ENCODE data around the gene RNF13.
"Not testable (repeated sequence)": the region's sequence is repeated elsewhere in the genome, so short reads cannot be mapped to it uniquely, and the experiment has no call there.

The RNF13 gene

GRCh38 chr3:149843502-149843901 is 30.5 kb downstream of the RNF13 start:
- DNase-seq (ENCODE audit: low read depth), result no peak

GRCh38 chr3:149844091-149844490 is 31.1 kb downstream of the RNF13 start:
- DNase-seq (ENCODE audit: low read depth), result peak; percentile 6

GRCh38 chr3:149845570-149846244 is 32.7 kb downstream of the RNF13 start:
- no peak for DNase-seq (ENCODE audit: low read depth)

GRCh38 chr3:149848238-149848637 is 35.2 kb downstream of the RNF13 start:
- no peak for DNase-seq (ENCODE audit: low read depth)

DNA sequence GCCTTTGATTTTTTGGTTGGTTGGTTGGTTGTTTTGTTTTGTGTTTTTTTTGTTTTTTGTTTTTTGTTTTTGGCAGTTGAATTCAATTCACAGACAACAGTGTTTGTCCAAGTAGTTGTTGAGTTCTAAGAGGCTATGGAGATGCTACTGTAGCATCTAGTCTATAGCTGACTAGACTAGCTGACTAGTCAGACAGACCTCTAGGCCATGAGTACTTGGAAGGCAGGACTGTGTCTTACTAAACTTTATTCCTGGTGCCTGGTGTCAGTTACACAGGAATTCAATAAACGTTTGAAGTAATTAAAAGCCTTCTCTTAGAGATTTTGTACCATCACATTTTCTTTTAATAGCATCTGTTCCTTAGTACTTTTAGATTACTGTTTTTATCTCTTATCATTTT is 35.7 kb downstream of the RNF13 start:
- DNase-seq (ENCODE audit: low read depth), result no peak

DNA sequence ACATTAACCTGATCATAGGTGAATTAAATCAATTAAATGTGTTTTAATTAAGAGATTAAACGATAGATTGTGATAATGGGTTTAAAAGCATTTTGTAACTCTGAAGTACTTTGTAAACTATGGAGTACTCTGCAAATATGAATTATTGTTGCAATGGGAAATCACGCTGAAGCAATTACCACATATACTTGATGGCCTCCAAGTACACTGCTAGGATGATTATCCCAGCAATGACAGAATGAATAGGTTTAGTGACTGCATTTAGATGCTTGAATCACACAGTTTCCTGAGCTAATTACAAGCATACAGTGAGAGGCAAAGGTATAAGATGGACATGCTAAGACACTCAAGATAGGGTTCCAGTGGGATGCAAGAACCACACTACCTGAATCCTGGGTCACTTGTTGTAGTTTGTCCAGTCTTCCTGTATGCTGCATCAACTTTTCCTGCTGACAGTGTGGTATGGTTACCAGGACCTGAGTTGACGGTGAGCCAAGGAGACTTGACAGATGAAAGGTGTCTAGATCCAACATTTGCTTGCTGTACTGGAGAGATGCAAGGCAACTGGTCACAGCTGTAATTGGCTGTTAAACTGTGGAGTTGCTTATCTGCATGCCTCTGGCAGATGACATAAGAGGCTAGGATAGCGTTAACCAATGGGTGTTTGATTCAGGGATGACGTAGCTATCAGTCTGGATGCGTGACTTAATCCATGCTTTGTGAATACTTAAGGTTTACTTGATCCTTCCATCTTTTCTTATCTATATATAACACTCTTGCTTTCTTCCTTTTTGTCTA is 38.0 kb downstream of the RNF13 start:
- DNase-seq (ENCODE audit: low read depth), result no peak

DNA sequence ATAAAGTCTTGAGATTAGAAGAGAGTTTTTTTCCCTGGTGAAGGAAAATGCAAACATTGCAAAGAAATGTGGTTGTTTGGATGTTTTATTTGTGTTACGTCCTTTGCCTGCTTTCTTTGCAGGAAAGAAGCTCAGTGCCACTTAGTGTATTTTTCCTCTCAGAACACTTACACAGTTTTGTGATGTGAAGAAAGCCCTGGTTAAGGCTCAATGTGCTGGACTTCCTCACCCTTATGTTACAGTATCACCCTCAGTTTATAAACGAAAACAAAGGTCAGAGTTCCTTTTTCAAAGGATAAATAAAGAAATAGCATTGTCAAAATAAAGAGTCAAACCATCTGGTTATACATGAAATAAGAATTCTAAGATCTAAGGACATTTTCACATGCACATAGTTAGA is 45.9 kb downstream of the RNF13 start:
- no peak for DNase-seq (ENCODE audit: low read depth)

GRCh38 chr3:149860881-149861280 is 47.9 kb downstream of the RNF13 start:
- no peak for DNase-seq (ENCODE audit: low read depth)

- no peak for DNase-seq (ENCODE audit: low read depth)
Observed at GRCh38 chr3:149867563-149867962, 54.5 kb downstream of the RNF13 start.

DNA sequence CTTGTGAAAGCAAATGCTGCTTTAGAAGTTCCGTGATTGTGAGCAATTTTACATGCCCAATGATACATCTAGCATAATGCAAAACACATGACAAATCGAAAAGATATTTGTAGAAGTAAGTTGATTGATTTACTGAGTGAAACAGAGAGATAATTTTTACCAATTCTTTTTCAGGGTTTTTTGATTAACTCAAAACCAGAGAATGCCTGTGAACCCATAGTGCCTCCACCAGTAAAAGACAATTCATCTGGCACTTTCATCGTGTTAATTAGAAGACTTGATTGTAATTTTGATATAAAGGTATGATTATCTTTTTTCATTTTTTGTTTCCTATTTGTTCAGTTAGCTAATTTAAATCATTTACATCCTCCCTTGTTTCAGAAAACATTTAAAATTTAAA is 58.8 kb downstream of the RNF13 start:
- no peak for DNase-seq (ENCODE audit: low read depth)

DNA sequence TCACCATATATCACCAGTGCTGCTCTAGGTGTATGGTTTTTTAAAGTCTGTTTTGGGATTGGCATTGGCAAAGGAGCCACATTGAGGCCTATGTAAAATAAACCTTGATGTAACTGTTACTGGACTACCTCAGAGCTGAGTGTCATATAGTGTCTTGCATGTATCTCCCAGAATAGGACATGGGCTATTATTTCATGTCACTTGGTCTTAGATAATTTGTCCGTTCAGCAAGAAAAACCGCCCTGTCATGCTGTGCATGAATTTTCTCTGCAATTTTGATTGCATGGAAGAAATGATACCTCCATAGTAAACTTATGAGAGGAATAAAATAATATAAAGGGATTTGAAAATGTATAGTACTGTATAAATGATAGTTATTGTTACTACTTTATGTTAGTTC is 59.6 kb downstream of the RNF13 start:
- DNase-seq (ENCODE audit: low read depth), result no peak

- no peak for DNase-seq (ENCODE audit: low read depth)
Observed at GRCh38 chr3:149877668-149878067, 64.7 kb downstream of the RNF13 start.

GRCh38 chr3:149879872-149880271 is 66.9 kb downstream of the RNF13 start:
- DNase-seq (ENCODE audit: low read depth), result peak; percentile 21

GRCh38 chr3:149881879-149882278 is 68.9 kb downstream of the RNF13 start:
- DNase-seq (ENCODE audit: low read depth), result no peak

GRCh38 chr3:149883134-149883533 is 70.1 kb downstream of the RNF13 start:
- no peak for DNase-seq (ENCODE audit: low read depth)

DNA sequence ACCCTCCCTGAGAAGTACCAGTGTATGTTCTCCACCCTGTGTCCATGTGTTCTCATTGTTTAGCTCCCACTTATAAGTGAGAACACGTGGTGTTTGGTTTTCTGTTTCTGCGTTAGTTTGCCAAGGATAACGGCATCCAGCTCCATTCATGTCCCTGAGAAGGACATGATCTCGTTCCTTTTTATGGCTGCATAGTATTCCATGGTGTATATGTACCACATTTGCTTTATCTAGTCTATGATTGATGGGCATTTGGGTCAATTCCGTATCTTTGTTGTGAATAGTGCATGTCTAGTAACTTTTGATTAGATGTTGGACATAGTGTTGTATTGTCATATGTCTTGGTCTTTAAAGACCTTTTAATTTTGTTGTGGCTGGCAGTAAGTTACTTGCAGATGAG is 70.8 kb downstream of the RNF13 start:
- DNase-seq (ENCODE audit: low read depth), result not testable (repeated sequence)

GRCh38 chr3:149884848-149885247 is 71.8 kb downstream of the RNF13 start:
- DNase-seq (ENCODE audit: low read depth), result not testable (repeated sequence)

DNA sequence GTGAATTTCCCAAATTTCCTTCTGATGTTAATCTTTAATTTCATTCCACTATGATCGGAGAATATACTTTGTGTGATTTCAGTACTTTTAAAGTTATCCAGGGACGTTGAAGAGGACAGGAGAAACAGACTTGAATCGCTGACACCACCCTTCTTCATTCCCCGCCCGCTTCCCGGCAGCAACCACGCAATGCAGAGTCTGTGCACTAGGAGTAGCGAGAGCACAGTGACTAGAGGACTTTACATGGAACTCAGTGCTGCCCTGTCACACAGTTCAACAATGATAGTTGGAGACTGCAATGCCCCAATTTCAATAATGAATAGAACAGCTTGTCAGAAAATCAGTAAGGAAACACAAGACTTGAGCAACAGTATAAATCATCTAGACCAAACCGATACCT is 73.9 kb downstream of the RNF13 start:
- DNase-seq (ENCODE audit: low read depth), result no peak

GRCh38 chr3:149891621-149892020 is 78.6 kb downstream of the RNF13 start:
- DNase-seq (ENCODE audit: low read depth), result no peak

DNA sequence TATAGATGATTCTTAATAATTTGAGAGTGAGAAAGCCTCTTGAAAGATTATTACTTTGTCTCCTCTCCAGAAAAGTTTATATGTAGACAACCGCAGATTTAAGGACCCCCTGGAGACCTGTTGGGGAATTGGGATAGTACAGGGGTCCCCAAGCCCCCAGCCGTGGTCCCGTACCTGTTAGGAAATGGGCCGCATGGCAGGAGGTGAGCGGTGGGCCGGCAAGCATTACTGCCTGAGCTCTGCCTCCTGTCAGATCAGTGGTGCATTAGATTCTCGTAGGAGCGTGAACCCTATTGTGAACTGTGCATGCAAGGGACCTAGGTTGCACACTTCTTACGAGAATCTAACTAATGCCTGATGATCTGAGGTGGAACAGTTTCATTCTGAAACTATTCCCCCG is 79.4 kb downstream of the RNF13 start:
- no peak for DNase-seq (ENCODE audit: low read depth)

DNA sequence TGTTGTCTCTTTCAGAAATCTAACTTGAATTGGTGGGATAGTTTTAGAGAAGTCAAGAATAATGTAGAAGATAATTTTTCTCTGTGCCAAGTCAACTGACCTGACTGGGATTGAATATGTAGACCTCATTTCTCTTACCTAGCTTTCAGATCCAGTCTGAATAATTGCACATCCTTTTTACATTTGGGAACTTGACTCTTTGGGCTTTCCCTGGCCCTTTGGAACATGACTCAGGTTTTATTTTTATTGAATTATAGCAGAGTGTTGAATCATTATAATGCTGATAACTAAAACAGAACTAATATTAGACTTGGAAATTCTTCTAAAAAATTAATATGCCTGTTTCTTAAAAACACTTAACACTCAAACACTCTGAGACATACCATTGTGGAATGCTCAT is 81.2 kb downstream of the RNF13 start:
- DNase-seq (ENCODE audit: low read depth), result no peak

GRCh38 chr3:149895339-149895738 is 82.3 kb downstream of the RNF13 start:
- DNase-seq (ENCODE audit: low read depth), result no peak

DNA sequence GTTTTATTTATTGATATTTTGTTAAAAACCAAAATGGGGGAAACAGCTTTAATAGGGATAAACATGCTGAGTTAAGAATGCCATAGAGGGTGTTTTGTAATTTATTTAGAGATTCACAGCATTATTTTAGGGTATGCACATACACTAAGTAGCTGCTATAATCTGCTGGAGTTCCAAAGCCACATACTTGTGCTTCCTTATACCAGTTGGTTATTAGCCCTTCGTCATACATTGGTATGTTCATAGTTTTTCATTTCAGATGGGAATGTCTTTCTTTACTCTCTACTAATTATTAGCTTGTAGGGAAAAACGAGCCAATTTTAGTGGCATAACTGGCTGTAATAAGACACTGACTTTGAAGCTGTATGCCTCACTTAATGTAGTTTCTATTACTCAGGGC is 82.8 kb downstream of the RNF13 start:
- no peak for DNase-seq (ENCODE audit: low read depth)

- DNase-seq (ENCODE audit: low read depth), result peak; percentile 13
Observed at GRCh38 chr3:149898771-149899170, 85.8 kb downstream of the RNF13 start.

Data from GM04503 (cell line).